Activated naive CD4-positive, alpha-beta T cell treated with anti-CD3 and anti-CD28 coated beads, Interleukin-2, amount 10 ng/mL, durations not matched to agents 5 hours and 36 hours (primary cell): ENCODE measurements around the gene TRIM44. TPM values are rescaled to one million over a fixed set of nuclear protein-coding genes. Genes with fewer than 3 reads are reported as not detected.

Experiments used
- total RNA-seq, 2 experiments: library from RNA; stranded (reverse); gene quantifications; one replicate each; pipeline ENCODE4 v1.2.3, GENCODE V29; 2021

TRIM44 gene, protein sequence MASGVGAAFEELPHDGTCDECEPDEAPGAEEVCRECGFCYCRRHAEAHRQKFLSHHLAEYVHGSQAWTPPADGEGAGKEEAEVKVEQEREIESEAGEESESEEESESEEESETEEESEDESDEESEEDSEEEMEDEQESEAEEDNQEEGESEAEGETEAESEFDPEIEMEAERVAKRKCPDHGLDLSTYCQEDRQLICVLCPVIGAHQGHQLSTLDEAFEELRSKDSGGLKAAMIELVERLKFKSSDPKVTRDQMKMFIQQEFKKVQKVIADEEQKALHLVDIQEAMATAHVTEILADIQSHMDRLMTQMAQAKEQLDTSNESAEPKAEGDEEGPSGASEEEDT
- 10 to 100 TPM; 41.6 TPM for total RNA-seq

DNA sequence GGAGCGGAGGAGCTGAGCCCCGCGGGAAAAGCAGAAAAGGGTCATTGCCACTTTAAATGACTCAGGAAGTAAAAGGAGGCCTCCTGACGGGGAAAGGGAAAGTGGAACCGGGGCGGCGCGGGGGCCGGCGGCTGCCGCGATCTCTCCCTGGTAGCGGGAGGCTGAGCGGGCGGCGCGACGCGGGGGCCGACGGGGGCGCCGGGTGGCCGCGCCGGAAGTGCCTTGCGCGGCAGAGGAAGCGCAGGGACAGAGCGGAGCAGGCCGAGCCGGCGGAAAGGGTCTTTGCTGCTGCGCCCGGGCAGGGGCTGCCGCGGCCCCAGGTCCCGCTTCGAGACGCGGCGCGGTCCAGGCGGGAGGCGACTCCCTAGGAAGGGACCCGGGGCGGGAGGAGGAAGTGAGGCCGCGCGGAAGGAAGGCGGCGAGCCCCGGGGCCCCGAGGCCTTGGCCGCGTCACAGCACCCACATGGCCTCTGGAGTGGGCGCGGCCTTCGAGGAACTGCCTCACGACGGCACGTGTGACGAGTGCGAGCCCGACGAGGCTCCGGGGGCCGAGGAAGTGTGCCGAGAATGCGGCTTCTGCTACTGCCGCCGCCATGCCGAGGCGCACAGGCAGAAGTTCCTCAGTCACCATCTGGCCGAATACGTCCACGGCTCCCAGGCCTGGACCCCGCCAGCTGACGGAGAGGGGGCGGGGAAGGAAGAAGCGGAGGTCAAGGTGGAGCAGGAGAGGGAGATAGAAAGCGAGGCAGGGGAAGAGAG lies at the start of gene TRIM44:
TRIM44 (plus strand) TSS at position 127 of the 759 bp plus-strand sequence; CDS start at position 464, 337 bp downstream.

DNA sequence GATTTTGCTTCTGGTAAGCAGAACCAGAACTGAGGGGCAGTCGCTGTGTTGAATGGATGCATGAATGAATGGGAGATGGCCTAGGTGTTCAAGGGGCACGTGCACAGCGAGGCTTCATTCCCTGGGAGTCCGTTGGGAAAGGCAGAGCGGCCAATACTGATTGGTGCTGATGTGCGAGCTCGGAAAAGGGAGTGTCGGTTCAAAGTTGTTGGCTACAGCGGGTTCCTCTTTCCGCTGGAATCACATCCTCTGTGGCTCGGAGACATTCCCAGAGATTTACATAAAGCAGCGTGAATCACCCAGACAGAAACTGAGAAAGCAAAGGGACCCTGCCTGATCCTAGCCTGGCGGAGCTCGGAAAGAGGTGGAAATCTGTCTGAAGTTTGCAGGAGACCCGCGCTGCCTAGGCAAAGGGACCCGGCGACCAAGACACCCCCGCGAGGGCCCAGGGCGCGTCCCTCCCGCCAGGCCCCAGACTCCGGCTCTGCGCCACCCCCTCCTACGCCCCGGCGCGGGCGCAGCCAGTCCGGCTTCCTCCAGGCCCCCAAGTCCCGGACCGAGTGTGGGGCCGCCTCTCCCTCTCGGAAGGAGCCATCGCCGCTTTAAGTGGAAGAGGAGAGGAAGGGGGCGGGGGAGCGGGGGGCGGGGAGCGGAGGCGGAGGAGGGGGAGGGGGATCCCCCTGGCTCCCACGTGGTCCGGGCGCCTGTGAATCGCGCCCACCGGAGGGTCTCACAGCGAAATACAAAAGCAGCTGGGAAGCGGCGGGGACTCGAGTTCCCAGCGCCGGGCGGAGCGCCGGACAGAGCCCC lies 44.7 kb upstream of the TRIM44 start, which contains the start of gene FJX1:
FJX1 (plus strand) TSS at position 774 of the 810 bp plus-strand sequence. CDS start 177 bp downstream, outside the sequence.

Other genes starting within 250 kb of the TRIM44 start
- gene SLC1A2, start 243.2 kb upstream of the TRIM44 start, total RNA-seq = not detected
- gene PAMR1, start 137.2 kb upstream of the TRIM44 start, total RNA-seq = not detected
- under 1 TPM; 0.10 to 0.22 TPM for gene FJX1, start 44.3 kb upstream of the TRIM44 start, total RNA-seq